Testis (tissue), 3 donors: Measurements from ENCODE around the gene RIC1. TPM values are rescaled to one million over a fixed set of nuclear protein-coding genes. Genes with fewer than 3 reads are reported as not detected.

ENCODE experiments used
- DNase-seq: peaks from one replicate; pipeline ENCODE4 v3.0.0-alpha.2; 2019
- H3K27ac ChIP-seq, 2 donors: fragments of 200-600 bp; sonication (generic); one replicate each; pipeline ENCODE4 v1.5.1; 2019
- H3K27me3 ChIP-seq: fragments of 200-600 bp; sonication (generic); one replicate; pipeline ENCODE4 v1.5.1; 2019
- H3K36me3 ChIP-seq: fragments of 200-600 bp; sonication (generic); one replicate; pipeline ENCODE4 v1.5.1; 2017; ENCODE audit warnings: low read depth; ENCODE audit errors: missing control alignments
- H3K4me1 ChIP-seq: fragments of 200-600 bp; sonication (generic); one replicate; pipeline ENCODE4 v1.5.1; 2019
- H3K4me3 ChIP-seq, 2 donors: fragments of 200-600 bp; sonication (generic); one replicate each; pipeline ENCODE4 v1.5.1; 2017 to 2019
- H3K9me3 ChIP-seq: fragments of 200-600 bp; sonication (generic); one replicate; pipeline ENCODE4 v1.5.1; 2017
- POLR2A ChIP-seq: fragments of 450-650 bp; IDR thresholded peaks from one replicate; pipeline ENCODE4 v1.6.1; 2017; ENCODE audit warnings: antibody characterized with exemption, mild to moderate bottlenecking, moderate library complexity
- WGBS, 2 donors: methylation state at CpG; one replicate each; pipeline ENCODE4 v1.1.5; 2018; 5-methylcytosine and 5-hydroxymethylcytosine counted together
- intact Hi-C: fragments of 100-400 bp; cut with DNase I; formaldehyde crosslinking; loops from one replicate; pipeline ENCODE4 v1.15.1; 2023; ENCODE audit warnings: low total_unique reads
- polyA plus RNA-seq: library from polyadenylated mRNA; stranded (reverse); fragments of 350-450 nt; fragmentation: Illumina TruSeq; extraction: RNeasy Lipid Tissue Mini Kit (QIAGEN cat#74804); gene quantifications from one replicate; pipeline ENCODE4 v1.2.3, GENCODE V29; 2014; ENCODE audit warnings: low read depth, low replicate concordance; ENCODE audit not compliant: insufficient read depth
- total RNA-seq, 2 donors: library from RNA; depleted of rRNA; stranded (reverse); fragments of >200 nt; gene quantifications; one replicate each; pipeline ENCODE4 v1.2.3, GENCODE V29; 2016
- TF ChIP-seq, protein P1 (sequence below), 3 experiments: fragments of 450-650 bp in 2 of 3; fragments of 200-600 bp in 1 of 3; sonication (generic) in 1 of 3; IDR thresholded peaks; one replicate each; pipeline ENCODE4 v1.5.1; 2016 to 2019; ENCODE audit warnings: antibody characterized with exemption in 3 of 3, mild to moderate bottlenecking in 2 of 3, moderate library complexity in 1 of 3

Gene RIC1
- total and polyA plus RNA-seq, 3 donors from 2014 or later, result 25.6 to 45.5 (median 44.0) TPM

DNA sequence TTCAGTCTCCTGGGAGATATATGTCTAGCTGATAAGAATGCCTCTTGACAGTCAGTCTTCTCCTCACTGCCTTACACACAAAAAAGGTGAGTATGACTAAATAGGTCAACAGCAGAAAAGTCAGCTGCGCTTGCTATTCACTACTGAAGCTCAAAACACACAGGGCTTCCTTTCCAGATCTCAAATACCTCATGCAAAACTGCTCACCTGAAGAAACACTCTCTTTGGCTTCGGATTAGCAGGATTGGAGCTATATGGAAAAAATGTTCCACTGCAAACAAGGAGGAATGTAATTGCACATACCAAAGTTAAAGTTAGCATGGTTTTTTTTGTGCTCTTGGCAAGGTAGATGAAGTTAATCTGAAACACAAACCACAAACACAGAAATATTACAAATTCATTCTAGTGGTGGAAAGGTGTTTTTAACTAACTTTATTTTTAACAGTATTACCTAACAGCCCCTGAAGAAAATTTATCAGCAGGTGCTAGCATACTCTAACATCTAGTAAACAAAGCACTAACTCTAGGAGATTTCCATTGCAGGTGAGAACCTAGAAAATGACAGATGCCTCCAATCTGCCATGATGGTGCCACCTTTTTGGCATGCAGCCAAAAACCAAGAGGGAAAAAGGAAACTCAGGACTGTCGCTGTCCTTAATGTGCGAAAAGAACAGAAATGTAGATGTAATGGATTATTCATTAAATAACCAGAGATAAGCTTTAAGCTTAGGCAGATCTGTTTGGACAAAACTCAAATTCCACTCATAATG lies 172.2 kb downstream of the RIC1 start:
- Histone ChIP-seq H3K27ac (no peak overlapping the region), H3K4me3 (no peak overlapping the region), H3K27me3 (no peaks in the 10 kb centered on the region), H3K9me3 (no peaks in the 10 kb centered on the region), H3K4me1 (no peaks in the 10 kb centered on the region), H3K36me3 (no peaks in the 10 kb centered on the region)
- intact Hi-C loops, result no loop called here
- TF ChIP-seq, protein P1, sequence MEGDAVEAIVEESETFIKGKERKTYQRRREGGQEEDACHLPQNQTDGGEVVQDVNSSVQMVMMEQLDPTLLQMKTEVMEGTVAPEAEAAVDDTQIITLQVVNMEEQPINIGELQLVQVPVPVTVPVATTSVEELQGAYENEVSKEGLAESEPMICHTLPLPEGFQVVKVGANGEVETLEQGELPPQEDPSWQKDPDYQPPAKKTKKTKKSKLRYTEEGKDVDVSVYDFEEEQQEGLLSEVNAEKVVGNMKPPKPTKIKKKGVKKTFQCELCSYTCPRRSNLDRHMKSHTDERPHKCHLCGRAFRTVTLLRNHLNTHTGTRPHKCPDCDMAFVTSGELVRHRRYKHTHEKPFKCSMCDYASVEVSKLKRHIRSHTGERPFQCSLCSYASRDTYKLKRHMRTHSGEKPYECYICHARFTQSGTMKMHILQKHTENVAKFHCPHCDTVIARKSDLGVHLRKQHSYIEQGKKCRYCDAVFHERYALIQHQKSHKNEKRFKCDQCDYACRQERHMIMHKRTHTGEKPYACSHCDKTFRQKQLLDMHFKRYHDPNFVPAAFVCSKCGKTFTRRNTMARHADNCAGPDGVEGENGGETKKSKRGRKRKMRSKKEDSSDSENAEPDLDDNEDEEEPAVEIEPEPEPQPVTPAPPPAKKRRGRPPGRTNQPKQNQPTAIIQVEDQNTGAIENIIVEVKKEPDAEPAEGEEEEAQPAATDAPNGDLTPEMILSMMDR (IDR thresholded peaks at IDR 0.05), result no peak
- TF ChIP-seq POLR2A, result no peak
- WGBS, 2 donors, result 91 to 93% methylated on average over 4 of the region's 4 CpGs
- DNase-seq, result no peak

DNA sequence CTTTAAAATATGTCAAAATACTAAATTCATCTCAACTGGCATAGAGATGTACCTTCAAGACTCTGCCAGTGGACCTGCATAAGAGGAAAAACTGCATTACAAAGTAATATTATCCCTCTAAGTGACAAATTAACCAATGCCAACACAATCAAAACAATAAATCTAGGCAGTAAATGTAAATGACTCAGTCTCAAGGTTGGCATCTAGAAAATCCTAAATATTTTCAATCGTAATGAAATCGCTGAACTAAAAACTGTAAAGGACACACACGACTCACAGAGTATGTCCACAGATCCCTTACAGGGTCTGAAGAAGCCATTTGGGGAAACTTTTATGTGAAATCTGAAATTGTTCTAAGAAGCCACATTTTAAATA lies 172.8 kb downstream of the RIC1 start:
- Histone ChIP-seq H3K4me3 (no peak overlapping the region), H3K27me3 (no peaks in the 10 kb centered on the region), H3K4me1 (no peaks in the 10 kb centered on the region), H3K27ac (no peak overlapping the region), H3K36me3 (no peaks in the 10 kb centered on the region), H3K9me3 (no peaks in the 10 kb centered on the region)
- intact Hi-C loops, result no loop called here
- DNase-seq, result no peak
- no peak for TF ChIP-seq POLR2A
- TF ChIP-seq, protein P1 (IDR thresholded peaks at IDR 0.05), result no peak
- 89 to 98% methylated on average over 3 of the region's 3 CpGs for WGBS, 2 donors

DNA sequence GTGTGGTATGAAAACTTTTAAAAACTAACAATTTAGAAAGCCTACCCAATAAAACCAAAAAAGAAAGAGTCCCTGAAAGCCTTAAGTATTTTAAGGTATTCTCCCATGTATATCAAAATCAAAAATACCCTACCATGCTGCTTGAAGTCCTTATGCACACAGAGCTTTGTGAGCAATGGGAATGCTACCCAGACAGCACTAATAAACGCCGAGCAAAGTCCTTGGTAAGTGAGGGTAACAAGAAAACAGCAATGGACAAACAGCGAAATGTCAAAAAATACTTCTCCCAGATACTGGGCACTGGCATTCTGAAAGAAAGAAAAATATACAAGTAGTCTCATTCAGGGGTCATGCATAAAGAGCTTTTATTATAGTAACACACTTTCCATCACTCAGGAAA lies 176.6 kb downstream of the RIC1 start:
- Histone ChIP-seq H3K4me3 (no peak overlapping the region), H3K36me3 (no peaks in the 10 kb centered on the region), H3K4me1 (no peaks in the 10 kb centered on the region), H3K27me3 (no peaks in the 10 kb centered on the region), H3K27ac (no peak overlapping the region), H3K9me3 (no peaks in the 10 kb centered on the region)
- DNase-seq, result no peak
- 71 to 86% methylated on average over 3 of the region's 3 CpGs for WGBS, 2 donors
- intact Hi-C loops, result no loop called here
- TF ChIP-seq, protein P1 (IDR thresholded peaks at IDR 0.05), result no peak
- TF ChIP-seq POLR2A, result no peak

- TF ChIP-seq, protein P1 (IDR thresholded peaks at IDR 0.05), result no peak
- TF ChIP-seq POLR2A, result no peak
- Histone ChIP-seq H3K4me3 (no peak overlapping the region), H3K27me3 (no peaks in the 10 kb centered on the region), H3K36me3 (no peaks in the 10 kb centered on the region), H3K9me3 (no peaks in the 10 kb centered on the region), H3K27ac (no peak overlapping the region), H3K4me1 (no peaks in the 10 kb centered on the region)
- DNase-seq, result no peak
- WGBS, 2 donors, result 88 to 92% methylated on average over 1 of the region's 1 CpG
- intact Hi-C loops, result no loop called here
Measured at GRCh38 chr9:5811751-5812150, 182.8 kb downstream of the RIC1 start.

GRCh38 chr9:5813824-5814223 lies 184.9 kb downstream of the RIC1 start:
- Histone ChIP-seq H3K27ac (no peak overlapping the region), H3K27me3 (no peaks in the 10 kb centered on the region), H3K4me1 (no peaks in the 10 kb centered on the region), H3K9me3 (no peaks in the 10 kb centered on the region), H3K36me3 (no peaks in the 10 kb centered on the region), H3K4me3 (no peak overlapping the region)
- 90 to 93% methylated on average over 3 of the region's 3 CpGs for WGBS, 2 donors
- no peak for DNase-seq
- intact Hi-C loops, result no loop called here
- TF ChIP-seq, protein P1 (IDR thresholded peaks at IDR 0.05), result no peak
- no peak for TF ChIP-seq POLR2A
